Heart left ventricle (tissue), 13 donors: ENCODE results near the gene ASCC3.

Source experiments
- CTCF ChIP-seq, 12 donors: fragments of 200-600 bp; sonication (generic) in 4 of 12; IDR thresholded peaks; one replicate each; pipeline versions ENCODE4 v1.5.0 to v1.8.0; 2018 to 2022; ENCODE audit warnings: antibody characterized with exemption in 12 of 12, mild to moderate bottlenecking in 5 of 12
- POLR2A ChIP-seq, 2 donors: fragments of 450-650 bp; IDR thresholded peaks; one replicate each; pipeline ENCODE4 v1.6.1; 2017; ENCODE audit warnings: antibody characterized with exemption in 2 of 2, mild to moderate bottlenecking in 2 of 2, moderate library complexity in 2 of 2
- donor health status: ischemic (EF 13 %, LVEDD 7.1; RV severe dilation, severe dysfunction).
- donor health status: DM: no; HTN: yes; CAD: no.
- donor health status: DM: no; HTN: no; CAD: no.
- donor health status: ischemic (EF 25% LVEDD 6.9; RV normal size, moderate dysfunction).
- donor health status: ischemic (EF 25% LVEDD 5.7; RV mildly dilated, moderate dysfunction).
- donor health status: ischemic (EF 35%, LVEDD 5.7; RV mildly dilated, moderate dysfunction).
- donor health status: nonischemic (EF 11% LVEDD 7.7; RV severe dilation, severe dysfunction).
- donor health status: DM: yes; HTN: yes; CAD: no.
- donor health status: PGD.
- donor health status: ischemic (EF 29% LVEDD 5.4; RV normal size, mild dysfunction).
- donor health status: nonischemic (EF 23%, LVEDD 6.1; RV moderate dilation, normal function).

DNA sequence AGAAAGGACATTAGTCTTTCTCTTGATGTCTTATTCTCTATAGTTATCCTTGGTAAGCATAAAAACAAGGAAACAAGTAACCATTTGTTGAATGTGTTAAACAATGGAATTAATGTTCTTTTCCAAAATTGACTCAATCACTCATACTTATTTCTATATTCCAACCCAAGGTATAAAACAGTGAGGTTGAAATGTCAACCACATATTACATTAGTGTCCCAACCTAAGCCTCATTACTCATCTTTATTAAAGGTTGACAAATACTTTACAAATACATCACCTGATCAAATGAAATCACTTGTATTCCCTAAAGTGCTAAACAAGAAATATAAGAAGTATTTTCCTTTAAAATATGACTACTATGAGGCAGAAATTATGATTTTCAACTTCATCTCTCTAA lies 100.5 kb downstream of the ASCC3 start:
- TF ChIP-seq POLR2A (IDR thresholded peaks at IDR 0.05) (no peak), CTCF (IDR thresholded peaks at IDR 0.05) (no peak)
